GM21717 (cell line): ENCODE results near the gene ZNF575.
A peak's percentile ranks its signal among the peaks of the same experiment; 100 is the strongest.

Source experiments
- ATAC-seq: cut with Tn5 transposase; IDR thresholded peaks from one replicate; pipeline ENCODE4 v1.9.1; 2021; ENCODE audit warnings: mild to moderate bottlenecking, moderate library complexity; ENCODE audit not compliant: unreplicated experiment

Gene ZNF575

DNA sequence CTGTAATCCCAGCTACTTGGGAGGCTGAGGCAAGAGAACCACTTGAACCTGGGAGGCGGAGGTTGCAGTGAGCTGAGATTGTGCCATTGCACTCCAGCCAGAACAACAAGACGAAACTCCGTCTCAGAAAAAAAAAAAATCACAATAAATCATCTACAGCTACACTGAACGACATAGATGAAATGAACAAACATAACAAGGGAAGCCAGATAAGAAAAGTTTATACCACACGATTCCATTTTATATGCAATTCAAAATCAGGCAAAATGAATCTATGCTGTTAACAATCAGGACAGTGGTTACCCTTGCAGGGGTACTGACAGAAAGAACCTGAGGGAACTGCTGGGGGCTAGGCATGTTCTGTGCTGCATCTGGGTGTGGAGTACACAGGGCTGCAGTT is 36.7 kb downstream of the ZNF575 start:
- no peak for ATAC-seq

DNA sequence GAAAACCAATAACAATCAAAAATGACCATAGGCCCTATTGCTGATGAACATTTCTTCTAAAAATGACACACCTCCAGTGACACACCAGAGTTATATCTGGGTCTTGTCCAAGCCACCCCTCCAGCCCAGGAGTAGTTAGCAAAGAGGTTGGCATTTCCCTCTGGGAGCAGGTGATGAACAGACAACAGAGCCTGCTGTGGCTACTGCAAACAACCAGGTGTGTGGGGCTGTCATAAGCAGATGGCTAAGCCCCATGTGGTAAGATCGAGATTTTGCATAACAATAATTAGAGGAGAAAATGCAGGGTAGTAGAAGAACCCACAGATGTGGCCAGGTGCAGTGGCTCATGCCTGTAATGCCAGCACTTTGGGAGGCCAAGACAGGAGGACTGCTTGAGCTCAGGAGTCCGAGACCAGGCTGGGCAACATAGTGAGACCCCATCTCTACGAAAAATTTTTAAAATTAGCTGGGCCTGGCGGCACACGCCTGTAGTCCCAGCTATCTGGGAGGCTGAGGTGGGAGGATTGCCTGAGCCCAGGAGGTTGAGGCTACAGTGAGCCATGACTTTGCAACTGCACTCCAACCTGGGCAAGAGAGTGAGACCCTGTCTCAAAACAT is 37.3 kb downstream of the ZNF575 start:
- ATAC-seq = no peak

DNA sequence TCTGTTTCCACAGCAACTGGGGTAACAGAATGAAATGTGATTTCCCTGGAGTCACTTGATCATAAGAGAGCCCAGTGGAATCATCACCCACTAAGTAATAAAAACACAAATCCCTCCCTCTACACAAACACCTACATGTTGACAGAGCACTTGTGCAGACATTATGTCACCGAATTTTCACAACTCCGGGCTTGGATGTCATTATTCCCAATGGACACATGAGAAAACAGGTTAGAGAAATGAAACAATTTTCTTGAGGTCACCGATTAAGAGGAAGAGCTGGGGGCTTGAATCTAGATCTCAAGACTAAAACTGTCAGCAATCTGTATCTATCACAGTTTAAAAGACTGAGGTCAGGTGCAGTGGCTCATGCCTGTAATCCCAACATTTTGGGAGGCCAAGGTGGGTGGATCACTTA is 39.2 kb downstream of the ZNF575 start:
- no peak for ATAC-seq

DNA sequence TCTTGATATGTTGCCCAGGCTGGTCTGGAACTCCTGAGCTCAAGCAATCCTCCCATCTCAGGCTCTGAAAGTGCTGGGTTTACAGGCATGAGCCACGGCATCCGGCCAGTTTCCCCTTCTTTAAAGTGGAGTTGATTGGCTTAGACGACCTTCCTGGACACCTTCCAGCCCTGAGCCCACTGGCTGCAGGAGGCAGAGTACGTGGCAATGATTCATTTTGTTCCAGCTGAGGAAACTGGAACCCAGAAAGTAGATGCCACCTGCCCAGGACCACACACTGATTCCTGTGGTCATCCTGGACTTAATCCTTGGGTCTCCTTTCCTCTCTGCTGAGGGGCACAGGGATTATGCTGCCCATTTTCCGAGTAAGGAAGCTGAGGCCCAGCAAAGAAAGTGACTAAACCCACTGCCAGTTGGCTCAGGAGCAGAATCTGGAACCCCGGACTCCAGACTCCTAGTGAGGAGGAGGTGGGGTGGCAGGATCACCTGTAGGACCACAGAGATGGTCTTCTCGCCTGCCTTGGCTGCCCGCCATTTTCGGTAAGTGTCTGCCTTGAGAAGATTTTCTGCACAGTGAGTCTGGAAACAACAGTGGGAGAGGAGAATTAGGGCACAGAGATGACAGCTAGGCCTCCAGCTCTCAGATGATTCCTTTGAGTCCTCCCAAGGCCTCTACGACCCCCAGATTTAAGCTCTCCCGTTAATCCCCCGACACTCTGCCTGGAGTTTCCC is 41.6 kb downstream of the ZNF575 start:
- ATAC-seq = no peak

DNA sequence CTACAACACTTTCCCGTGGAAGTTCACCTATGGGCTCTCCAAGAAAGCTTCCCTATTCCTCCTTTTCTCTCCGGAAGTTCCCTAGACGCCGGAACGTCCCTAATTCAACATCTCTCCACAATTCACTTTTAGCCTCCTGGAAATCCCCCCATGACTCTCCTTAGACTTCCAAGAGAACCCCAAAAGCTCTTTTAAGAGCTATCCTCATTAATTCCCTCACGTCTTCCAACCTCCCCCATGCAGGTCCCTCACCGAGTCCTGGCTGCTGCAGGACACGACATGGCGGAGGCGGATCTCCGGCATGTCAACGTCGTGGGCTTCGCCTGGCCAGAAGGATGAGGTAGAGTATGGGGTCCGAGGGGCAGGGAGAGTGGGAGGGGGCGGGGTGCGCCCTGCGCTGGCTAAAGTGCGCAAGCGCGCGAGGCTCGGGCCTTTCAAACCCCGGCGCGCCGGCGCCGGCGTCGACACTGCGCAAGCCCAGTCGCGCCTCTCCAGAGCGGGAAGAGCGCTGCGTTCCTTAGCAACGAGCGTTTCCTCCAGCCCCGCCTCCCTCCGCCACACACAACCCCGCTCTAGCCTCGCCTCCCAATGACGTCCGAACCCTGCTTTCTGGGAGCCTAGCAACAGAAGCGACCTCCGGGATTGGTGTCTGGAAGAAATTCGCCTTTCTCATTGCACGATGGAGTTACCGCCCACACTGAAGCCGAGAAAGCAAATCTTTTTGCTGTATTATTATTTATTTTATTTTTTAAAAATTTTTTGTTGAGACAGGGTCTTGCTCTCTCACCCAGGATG is 42.4 kb downstream of the ZNF575 start, which contains the start of the genes PINLYP and XRCC1:
TSS of gene PINLYP (plus strand) at position 646 of the 795 bp plus-strand sequence. CDS start 1,391 bp downstream, outside the sequence.
TSS of gene XRCC1 (minus strand) at position 372 of the 795 bp plus-strand sequence. CDS start at position 303, 69 bp downstream.
- ATAC-seq = peak; percentile 90

DNA sequence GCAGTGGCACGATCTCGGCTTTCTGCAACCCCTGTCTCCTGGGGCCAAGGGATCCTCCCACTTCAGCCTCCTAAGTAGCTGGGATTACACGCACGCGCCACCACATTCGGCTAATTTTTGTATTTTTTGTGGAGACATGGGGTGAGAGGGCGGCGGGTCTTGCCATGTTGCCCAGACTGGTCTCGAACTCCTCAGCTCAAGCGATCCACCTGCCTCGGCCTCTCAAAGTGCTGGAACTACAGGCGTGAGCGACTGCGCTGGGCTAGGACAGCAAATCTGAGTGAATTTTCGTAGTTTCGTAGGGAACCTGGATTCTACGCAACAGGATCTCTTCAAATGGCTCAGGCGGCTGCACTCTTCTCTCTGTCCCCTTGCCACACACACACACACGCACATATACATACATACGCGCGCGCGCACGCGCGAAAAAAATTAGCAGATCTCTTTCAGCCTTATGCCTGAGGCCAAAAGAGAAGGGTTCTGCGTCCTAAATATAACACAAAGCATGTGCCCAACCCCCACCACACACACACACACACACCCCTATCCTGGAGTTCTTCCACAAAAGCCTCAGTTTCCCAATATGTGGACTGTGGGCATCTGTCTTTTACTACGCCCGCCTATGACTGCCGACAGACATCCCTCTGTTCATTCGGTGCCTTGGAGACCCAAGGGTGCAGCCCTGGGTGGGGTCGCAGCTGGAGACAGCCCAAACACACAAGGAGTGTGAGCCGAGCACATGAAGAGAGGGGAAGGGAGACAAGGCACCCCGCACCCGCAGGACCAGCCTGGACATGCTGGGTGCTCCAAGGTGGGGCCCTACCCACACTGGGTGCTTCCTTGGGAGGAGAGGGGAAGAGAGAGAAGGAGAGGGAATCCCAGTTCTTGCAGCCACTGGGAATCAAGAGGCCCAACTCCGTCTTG is 43.2 kb downstream of the ZNF575 start:
- ATAC-seq = no peak

DNA sequence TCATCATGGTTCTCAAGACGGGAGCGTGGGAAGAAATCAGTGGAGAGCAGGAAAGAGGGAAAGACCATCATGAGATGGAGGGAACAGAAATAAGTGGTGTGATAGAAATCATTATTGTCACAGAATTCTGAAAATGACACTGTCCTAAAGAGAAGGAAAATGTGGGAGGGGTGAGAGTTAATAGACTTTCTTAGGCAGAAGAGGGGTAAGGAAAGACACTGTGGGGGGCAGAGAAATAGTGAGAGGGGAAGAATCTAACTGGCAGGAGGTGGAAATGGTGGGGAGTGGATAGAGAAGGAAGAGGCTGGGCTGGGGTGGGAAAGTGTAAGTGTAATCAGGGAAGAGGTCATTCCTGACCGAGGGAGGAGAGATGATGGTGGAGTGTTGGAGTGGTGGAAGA is 45.8 kb downstream of the ZNF575 start:
- ATAC-seq = no peak

DNA sequence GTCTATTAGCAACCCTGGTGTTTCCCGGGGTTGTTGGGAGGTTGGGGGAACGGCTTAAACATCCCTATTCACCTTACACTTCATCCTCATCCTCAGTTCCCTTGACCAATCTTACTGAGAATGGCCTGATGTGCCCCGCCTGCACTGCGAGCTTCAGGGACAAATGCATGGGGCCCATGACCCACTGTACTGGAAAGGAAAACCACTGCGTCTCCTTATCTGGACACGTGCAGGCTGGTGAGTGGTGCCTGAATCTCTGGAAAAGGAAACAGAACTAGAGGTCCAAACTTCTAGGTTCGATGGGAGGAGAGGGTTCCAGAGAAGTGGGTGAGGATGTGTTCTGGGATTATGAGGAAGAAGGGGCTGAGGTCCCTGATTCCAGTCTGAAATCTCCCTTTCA is 48.5 kb downstream of the ZNF575 start:
- ATAC-seq = no peak

DNA sequence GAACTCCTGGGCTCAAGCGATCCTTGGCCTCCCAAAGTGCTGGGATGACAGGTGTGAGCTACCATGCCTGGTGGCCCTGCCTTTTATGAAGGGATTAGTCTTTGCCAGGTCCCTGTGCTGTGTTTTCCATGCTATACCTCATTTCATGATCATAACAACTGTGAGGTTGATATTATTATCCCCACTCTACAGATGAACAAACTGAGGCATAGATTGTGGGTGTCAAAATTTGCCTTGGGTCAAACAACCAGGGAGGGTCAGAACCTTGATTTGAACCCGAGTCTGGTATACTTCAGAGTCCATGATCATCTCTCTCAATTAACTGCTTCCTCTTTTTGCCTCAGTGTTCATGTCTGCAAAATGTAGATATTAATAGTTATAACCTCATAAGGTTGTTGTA is 49.5 kb downstream of the ZNF575 start:
- ATAC-seq = no peak

DNA sequence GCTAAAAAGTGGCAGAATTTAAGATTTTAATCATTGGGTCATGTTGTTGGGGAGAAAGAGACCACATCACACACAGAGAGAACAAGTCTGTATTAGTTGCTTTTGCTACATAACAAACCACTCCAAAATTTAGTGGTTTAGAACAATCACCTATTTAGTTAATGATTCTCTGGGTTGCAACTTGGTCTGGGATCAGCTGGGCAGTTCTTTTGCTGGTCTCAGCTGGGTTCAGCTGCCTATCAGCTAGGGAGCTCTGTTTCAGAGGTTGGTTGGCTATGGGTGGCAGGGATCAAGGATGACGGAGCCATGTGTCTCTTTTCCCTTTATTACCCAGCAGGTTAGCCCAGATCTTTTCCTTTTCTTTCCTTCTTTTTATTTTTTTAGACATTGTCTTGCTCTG is 51.5 kb downstream of the ZNF575 start:
- ATAC-seq = no peak
